Mammary epithelial cell (primary cell): Measurements from ENCODE around the gene RAPGEF4.

ENCODE experiments used
- EZH2 ChIP-seq: IDR thresholded peaks from 2 replicates; pipeline ENCODE4 v1.6.1; 2012; ENCODE audit warnings: low read length, inconsistent platforms, borderline replicate concordance
- TF ChIP-seq, protein P1 (sequence below), 2 donors: IDR thresholded peaks in 1 of 2; conservative IDR thresholded peaks in 1 of 2; 2 replicates each; pipeline ENCODE4 v1.5.1; 2011 to 2012; ENCODE audit warnings: inconsistent platforms in 2 of 2, low read length in 2 of 2, mild to moderate bottlenecking in 2 of 2, control low read depth in 1 of 2, low read depth in 1 of 2; ENCODE audit not compliant: insufficient read depth in 1 of 2; ENCODE audit errors: extremely low read depth in 1 of 2

DNA sequence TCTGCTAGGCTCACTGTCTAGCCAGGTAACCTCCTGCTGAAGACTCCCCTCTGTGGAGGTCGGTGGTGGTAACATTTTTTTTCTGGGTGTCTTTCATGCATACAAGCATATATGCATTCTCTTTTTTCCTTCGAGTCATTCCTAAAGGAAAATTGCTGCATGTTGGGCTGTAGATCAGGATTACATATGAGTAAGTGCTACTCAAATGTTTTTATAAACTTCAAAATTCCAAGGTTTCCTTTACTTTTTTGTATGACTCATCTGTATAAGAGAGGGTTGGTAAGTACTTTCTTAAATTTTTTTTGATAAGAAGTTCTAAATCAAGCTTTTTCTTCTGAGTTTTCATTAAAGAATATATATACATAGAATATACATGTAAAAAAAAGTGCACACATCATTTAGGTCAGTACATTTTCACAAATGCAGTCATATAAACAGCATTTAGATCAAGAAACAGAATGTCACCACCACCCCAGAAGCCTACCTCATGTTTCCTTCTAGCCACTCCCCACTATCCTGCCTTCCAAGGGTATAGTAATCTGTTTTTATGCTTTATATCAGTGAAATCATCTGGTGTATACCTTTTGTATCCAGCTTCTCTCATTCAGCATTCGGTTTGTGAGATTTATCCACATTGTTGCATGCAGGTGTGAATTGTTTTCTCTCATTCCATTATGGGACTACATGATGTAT, 212.0 kb downstream of the RAPGEF4 start:
- no peak for TF ChIP-seq EZH2
- TF ChIP-seq, protein P1, sequence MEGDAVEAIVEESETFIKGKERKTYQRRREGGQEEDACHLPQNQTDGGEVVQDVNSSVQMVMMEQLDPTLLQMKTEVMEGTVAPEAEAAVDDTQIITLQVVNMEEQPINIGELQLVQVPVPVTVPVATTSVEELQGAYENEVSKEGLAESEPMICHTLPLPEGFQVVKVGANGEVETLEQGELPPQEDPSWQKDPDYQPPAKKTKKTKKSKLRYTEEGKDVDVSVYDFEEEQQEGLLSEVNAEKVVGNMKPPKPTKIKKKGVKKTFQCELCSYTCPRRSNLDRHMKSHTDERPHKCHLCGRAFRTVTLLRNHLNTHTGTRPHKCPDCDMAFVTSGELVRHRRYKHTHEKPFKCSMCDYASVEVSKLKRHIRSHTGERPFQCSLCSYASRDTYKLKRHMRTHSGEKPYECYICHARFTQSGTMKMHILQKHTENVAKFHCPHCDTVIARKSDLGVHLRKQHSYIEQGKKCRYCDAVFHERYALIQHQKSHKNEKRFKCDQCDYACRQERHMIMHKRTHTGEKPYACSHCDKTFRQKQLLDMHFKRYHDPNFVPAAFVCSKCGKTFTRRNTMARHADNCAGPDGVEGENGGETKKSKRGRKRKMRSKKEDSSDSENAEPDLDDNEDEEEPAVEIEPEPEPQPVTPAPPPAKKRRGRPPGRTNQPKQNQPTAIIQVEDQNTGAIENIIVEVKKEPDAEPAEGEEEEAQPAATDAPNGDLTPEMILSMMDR (conservative IDR thresholded peaks at IDR 0.05 in 1 of 2, IDR thresholded peaks at IDR 0.05 in 1 of 2; ENCODE audit: extremely low read depth in 1 of 2, insufficient read depth in 1 of 2, low read depth in 1 of 2, low read length in 2 of 2) = no peak
